Right ventricle myocardium inferior (tissue), 1 donor: ENCODE data around the gene SFXN5. TPM values are rescaled to one million over a fixed set of nuclear protein-coding genes. Genes with fewer than 3 reads are reported as not detected.
"Not testable (repeated sequence)": the region's sequence is repeated elsewhere in the genome, so short reads cannot be mapped to it uniquely, and the experiment has no call there.

Experiments
- ATAC-seq: fragments of 200-7000 bp; cut with Tn5 transposase; one replicate; pipeline ENCODE4 v1.9.1; 2020; ENCODE audit warnings: mild to moderate bottlenecking, moderate library complexity
- DNase-seq: peaks from one replicate; pipeline ENCODE4 v3.0.0; 2021; ENCODE audit errors: missing footprints
- intact Hi-C: fragments of 100-400 bp; cut with DNase I; formaldehyde crosslinking; loops from one replicate; pipeline ENCODE4 v1.11.0; 2022
- total RNA-seq: library from RNA; stranded (reverse); fragmentation: NEBNext Ultra II Directional; extraction: Animal tissue kit (Norgen Biotek cat#: 25700); gene quantifications from one replicate; pipeline ENCODE4 v1.2.1, GENCODE V29; 2021
- donor health status: DM: no; HTN: yes; CAD: no; lungs with severe emphysema.

SFXN5 gene
- total RNA-seq, 1 donor from 2014 or later = 9.6 TPM

DNA sequence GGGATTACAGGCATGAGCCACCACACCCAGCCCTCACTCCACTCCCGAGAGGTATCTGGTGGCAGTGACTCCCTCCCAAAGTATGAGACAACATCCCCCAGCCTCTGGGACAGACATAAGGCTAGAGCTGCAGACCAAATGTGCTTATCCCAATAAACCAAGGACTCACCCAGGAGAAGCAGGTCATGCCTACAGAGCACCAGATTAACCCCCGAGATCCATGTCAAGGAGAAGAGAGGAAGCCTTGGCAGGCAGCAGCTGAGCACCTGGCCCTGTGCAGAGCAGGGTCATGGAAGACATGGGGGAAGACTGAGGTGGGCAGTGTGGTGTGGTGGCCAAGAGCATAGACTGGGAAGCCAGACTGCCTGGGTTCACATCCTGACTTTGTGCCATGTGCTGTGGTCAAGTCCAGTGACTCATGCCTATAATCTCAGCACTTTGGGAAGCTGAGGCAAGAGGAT, 34.0 kb upstream of the SFXN5 start:
- intact Hi-C loops = no loop called here
- DNase-seq (no peak), ATAC-seq (no peak)

DNA sequence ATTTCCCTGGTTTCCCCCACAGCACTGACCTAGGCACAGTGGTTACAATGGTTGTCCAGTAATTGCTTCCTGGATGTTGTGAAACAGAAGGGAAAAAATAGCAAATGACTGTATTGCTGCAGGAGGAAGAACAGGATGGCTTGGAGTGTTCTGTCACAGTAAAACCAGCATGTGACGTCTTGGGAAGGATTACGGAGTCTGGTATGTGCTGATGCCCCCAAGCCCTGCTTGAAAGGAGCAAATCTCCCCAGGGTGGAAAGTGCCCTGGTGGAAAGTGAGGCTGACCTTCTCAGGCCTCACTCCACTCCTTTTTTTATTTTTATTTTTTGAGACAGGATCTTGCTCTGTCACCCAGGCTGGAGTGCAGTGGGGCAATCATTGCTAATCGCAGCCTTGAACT, 33.4 kb upstream of the SFXN5 start:
- intact Hi-C loops = no loop called here
- no peak for DNase-seq
- no peak for ATAC-seq

DNA sequence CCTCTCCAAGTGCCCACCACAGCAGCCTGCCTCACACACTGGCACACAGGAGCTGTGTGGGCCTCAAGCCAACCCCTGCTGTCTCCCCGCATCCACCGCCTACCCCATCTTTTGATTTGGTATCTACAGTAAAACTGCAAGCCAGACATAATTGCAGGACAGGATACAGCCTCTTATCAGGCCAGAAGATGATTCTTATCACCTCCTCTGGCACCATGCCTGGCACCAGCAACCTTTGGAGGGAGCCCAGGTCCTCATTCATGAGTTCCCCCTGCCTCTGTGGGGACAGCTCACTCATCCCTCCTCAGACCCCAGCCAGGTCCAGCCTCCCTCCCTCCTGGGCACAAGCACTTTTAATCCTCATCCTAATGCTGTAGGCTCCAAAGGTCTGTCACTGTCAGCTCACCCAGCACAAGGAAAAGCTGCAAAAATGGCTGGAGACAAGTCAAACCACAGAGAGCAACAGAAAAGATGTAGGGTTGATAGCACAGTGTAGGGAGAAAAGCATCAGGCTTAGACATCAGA, 31.6 kb upstream of the SFXN5 start:
- intact Hi-C loops = no loop called here
- ATAC-seq (no peak), DNase-seq (no peak)

DNA sequence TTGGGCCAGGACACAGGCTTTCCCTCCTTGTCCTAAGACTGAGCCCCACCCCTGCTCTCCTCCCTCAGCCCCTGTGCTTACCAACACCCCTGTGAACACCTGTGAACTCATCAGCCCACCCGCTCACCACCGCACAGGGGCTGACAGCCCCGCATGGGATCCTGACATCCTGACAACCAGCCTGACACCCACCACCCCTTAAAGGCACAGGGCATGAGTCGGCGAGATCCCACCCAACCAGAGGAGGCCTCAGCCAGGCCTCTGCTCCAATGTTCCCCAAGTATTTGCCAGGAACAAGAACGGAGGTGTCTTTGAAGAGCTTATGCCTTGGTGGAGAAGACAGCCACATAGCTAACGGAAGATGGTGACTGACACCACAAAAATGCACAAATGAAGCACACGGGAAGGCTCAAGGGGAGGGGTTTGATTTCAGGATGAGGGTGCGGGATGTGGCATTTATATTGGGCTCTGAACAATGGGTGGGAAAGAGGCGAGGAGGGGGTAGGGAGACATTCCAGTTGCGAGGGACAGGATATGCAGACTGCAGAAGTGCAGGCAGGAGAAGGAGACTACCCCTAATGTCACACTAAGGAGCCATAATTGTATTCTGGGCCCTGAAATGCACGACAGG, 30.2 kb upstream of the SFXN5 start:
- ATAC-seq = no peak
- intact Hi-C loops = no loop called here
- no peak for DNase-seq

DNA sequence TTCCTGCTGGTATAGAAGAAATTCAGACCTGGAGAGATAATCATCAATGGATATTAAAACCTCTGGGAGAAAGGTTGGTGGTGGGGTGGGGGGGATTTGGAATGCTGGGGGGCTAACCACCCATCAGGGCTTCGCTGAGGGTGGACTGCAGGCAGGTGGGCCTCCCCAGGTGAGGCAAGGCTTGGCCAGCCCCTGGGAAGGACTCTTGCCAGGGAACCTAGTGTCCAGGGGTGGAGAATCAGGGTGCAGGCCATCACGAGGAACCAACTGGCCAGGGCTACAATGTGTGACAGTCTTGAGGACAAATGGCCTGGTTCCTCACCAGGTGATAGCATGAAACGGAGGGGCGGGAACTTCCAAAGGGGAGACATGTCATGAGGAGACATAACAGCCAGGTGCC, 29.4 kb upstream of the SFXN5 start:
- DNase-seq = no peak

DNA sequence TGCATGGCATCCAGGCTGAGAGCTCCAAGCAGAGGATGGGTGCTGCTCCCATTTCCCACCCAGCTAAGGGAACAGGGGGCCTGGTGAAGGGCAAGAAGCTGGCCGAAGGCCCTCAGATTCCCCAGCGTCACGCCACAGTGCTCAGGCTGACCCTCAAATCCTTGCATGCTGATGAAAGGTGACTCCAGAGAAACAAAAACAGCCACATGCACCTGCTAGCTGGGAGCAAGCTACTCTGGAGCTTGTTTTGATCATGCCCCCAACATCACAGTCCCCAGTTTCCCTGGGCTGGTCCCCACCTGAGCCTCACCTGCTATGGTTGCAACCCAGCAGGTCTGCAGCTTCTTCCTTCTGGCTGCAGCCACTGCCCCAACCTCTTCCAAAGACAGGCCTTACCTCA, 28.0 kb upstream of the SFXN5 start:
- ATAC-seq = no peak
- intact Hi-C loops = no loop called here
- DNase-seq = no peak

More for the DNA sequence above, 29.4 kb upstream of the SFXN5 start:
- intact Hi-C loops = no loop called here
- no peak for ATAC-seq

DNA sequence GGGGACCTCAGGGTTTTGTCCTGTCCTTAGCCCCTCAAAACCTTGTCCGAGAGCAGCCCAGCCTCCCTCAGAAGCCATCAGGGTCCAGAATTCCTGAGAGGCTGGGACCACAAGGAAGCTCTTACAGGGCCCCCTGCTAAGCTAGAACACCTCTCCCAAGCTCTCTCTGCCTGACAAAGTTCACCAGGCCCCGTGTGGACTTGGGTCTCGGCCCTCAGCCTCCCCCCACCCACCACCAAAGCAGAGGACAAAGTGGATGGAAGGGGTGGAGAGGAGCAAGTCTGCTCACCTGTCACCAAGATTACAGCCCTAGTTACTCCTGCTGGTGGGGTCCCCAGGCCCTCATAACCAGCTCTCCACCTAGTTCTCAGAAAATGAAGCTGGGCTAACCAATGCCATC, 24.4 kb upstream of the SFXN5 start:
- ATAC-seq (no peak), DNase-seq (no peak)
- intact Hi-C loops = no loop called here

DNA sequence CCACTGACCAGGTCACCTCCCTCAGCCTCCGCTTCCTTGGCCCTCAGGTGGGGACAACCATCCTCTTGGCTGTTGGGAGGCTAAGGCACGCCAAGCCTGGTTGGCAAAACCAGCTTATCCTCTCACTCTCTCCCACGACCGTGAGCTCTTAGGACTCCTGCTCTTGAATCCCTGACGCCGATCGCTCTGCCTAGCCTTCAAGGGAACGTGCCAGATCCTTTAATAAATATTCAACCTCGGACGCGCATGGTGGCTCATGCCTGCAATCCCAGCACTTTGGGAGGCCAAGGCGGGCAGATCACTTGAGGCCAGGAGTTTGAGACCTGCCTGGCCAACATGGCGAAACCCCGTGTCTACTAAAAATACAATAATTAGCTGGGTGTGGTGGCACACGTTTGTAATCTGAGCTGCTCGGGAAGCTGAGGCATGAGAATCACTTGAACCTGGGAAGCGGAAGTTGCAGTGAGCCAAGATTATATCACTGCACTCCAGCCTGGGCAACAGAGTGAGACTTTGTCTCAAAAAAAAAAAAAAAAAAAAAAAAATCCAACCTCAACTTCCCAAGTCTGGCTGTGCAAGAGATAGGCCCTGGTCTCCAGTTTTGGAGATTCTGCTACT, 22.2 kb upstream of the SFXN5 start:
- DNase-seq, ATAC-seq, intact Hi-C loops: not testable (repeated sequence)

DNA sequence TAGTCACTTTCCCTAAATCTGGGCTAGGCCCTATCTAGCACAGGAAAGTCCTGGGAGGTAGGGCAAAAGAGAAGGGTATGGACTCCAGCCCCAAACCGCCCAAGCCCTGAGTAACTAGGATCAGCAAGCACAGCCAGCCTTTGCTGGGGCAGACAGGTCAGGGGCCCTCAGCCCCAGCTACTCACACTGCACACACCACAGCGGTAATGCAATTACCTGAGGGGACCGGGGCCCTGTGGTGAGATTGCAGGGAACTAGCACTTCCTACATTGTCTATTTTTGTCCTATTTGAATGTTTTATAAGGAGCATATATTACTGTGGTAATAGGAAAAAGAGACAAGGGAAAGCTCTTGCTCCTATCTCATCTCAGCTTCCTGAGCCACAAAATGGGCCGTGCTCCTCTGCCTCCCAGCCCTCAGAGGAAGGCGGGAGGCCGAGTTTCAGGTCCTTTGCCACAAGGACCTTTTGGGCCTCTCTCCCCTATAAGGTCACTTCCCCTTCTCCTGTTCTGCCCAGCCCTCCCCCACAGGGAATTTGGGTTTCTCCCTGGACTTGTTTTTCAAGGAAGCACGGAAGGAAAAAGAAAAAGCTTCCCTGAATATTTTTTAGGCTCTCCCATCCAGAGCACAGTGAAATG, 20.8 kb upstream of the SFXN5 start:
- DNase-seq = no peak
- intact Hi-C loops = no loop called here
- no peak for ATAC-seq

DNA sequence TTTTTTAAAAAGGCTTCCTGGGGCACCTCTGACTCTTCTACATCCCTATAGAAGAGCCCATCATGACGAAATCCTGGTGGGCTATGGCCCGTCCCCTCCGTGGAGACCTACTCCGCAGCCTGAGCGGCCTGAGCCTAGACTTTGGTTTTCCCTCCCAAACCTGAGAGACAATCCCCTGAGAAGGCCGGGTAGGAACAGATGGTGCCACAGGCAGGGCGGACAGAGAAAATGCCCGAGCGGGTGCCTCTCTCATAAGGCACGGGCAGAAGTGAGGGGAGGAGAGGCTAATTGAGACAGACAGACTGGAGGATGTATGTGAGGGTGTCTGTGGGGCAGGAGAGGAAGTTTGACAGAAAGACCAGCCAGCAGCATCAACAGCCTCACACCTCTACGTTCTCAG, 20.2 kb upstream of the SFXN5 start:
- no peak for ATAC-seq
- no peak for DNase-seq
- intact Hi-C loops = no loop called here

DNA sequence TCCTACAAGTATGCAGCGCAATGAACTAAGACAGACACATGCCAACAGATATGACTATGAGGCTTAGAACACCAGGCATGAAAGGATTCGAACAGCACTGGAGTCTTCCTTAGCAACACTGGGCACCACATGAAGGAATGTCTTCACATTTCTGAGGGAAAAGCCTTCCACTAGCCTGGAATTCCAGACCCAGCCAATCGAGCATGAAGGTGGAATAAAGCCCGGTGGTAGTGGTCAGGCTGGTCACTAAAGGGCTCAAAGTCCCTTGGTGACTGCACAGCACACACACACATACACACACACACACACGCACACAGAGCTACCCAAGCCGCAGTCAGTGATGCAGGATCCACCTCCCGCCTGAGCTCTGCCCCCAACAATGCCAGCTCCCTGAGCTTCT, 19.7 kb upstream of the SFXN5 start:
- DNase-seq = no peak
- intact Hi-C loops = no loop called here
- ATAC-seq = no peak

DNA sequence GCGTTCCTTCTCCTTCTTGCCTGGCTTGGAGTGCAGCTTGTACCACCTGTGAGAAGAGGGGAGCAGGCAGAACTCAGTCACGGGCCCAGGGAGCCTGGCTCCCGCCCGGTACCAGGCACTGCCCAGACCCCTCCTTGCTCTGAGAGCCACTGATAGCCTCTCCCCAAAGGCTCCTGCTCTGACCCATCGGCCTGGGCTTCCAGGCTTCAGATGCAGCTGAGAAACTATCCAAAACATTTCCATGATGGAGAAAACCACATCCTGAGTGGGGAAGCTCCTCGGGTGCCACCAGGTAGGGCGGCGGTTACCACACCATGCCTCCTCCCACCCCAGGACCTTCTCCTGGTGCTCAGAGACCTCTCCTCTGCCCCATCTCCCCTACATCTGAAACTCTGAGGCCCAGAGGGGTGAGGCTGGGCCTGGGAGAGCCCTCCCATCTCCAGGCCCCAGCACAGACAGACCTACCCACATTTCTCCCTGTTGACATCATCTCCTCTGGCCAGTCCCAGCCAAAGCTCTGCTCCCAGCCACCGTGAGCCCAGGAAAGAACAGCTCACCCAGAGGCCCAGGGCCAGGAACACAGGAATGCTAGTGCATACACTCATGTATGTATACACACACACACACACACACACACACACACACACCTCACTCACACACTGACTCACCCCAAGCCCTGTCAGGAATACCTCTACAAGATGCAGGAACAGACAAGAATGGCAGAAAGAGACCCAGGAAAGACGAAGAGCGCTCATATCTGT, 17.9 kb upstream of the SFXN5 start:
- intact Hi-C loops = no loop called here
- peak; percentile 49 for ATAC-seq
- no peak for DNase-seq

DNA sequence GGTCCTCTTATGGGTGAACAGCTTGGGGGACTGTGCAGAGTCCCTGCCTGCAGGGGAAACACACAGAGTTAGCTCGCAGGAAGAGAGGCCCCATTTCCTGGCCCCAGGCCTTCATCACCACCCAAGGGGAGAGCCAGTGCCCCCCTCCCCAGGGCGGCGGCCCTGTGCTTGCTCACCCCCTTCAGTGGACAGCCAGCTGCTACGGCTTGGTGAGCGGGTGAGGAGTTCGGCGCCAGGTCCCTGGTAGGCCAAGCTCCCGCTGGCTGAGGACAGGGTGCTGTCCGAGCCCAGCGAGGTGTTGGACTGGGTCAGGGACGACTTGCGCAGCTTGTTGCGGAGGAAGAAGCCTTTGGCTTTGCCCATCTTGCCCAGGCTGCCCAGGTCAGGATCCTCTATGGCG, 17.2 kb upstream of the SFXN5 start:
- intact Hi-C loops = no loop called here
- no peak for DNase-seq
- ATAC-seq = no peak

DNA sequence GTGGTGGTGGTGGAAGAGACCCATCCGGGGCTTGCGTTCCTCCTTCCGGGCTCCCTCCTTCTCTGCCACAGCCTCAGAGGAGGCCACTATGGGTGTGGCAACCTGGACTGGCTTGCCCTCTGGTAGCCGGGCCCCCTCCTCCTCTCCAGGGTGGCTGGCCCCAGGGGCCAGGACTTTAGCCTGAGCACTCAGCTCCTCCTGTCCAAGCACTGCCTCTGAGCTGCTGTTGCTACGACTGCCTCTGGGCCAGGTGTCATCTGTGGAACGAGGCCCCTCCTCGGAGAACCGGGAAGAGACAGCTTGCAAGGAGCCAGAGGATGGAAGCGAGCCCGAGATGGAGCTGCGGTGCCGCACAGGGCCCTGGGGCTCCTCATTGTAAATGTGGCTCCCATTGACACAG, 16.7 kb upstream of the SFXN5 start:
- DNase-seq = no peak
- no peak for ATAC-seq
- intact Hi-C loops = no loop called here

DNA sequence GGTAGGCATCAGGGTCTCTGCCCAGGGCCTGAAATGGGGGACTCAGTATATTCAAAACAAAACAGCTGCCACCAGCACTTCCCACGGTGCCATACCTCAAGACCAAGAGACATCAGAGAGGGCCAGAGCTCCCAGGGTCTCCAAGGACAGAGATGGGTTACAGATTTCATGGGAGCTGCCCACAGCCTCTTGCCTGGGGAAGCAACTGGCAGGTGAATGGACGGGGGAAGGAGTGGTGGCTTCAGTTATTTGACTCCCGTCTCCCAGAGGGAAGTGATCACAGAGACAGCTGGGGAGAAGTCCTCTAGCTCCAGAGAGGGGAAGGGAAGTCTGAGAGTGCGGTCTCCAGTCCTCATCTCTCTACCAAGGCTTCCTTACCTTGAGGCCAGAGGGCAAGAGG, 15.8 kb upstream of the SFXN5 start:
- intact Hi-C loops = no loop called here
- DNase-seq = no peak
- ATAC-seq = no peak

DNA sequence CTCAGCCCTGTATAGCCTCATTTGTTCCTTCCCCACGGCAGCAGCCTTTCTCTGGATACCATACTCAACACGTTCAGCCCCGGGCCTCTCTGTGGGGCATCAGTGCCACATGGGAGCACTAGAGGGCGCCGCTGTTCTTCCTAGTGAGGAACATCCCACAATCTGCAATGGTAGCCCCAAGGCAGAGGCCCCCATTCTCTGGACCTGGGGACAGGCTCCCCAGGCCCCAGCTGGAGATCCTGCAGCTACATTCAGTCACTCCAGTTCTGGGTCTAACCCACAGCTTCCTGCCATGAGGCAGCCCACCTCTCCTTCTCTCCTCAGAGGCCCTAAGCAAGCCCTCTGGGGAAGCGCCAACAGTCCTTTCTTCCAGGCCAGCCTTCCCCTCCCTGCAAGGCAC, 14.2 kb upstream of the SFXN5 start:
- peak; percentile 80 for ATAC-seq
- peak; percentile 95 for DNase-seq
- intact Hi-C loops = loop anchor here (1.0 kb wide), 1 partner anchor 71 kb away; no protein-coding TSS in a partner anchor

DNA sequence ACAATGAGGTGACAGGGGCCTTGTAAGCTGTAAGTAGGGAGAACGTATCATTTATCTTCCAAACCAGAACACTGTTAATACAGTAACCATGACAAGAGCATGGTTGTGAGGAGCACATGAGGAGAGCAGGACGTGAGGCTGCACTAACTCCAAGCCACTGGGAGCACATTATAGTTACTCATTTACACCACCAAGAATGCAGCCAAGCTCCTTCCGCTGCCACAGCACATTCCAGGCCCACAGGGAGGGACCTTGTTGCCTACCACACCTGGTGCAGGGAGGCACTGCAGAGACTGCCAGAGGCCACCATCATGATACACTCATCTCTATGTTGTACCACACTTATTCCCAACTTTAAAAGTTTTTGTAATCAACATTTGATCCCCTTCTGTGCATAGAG, 13.5 kb upstream of the SFXN5 start:
- DNase-seq (no peak), ATAC-seq (no peak)
- intact Hi-C loops = no loop called here

DNA sequence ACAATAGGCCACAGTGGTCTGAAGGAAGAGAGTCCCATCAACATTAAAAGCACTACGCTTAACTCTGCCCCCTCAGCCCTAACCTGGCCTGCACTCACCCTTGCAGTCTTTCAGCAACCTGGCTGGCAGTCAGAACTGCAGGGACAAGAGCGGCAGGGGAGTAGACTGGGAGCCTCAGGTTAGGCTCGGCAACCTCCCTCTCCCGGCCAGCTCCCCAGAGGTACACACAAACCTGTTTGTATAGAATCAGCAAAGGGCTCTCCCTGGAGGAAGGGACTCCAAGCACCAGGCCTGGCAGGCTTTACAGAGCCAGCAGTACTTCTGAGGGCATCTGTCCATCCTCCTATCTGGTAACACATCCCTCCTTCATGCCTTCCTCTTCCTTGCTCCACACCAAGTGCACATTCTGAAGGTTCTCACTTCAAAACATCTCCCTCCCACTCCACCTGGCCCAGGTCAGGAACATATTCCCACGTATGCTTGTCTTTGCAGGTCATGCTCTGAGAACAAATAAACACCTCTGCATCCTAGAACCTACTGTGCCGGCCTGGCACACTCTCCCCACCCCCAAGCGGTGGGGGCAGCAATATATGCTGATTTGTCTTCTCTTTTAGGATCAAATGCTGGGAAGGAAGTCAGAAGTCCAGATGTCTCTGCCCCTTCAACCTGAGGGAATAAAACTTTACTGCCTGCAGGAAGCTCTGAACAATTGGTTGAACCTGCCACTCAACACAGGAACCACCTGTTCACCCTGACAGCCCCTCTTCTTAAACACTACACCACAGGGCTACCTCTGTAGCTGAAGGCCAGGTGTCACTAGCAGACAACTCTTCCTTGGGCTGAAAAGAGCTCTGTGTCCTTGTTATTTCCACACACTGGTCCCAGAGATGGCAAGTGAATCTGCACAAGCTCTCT, 12.6 kb upstream of the SFXN5 start:
- DNase-seq (no peak), ATAC-seq (no peak)
- intact Hi-C loops = no loop called here
